Left cardiac atrium (tissue), 4 donors: ENCODE results near the gene MLLT10. TPM values are rescaled to one million over a fixed set of nuclear protein-coding genes. Genes with fewer than 3 reads are reported as not detected.
"Not testable (repeated sequence)": the region's sequence is repeated elsewhere in the genome, so short reads cannot be mapped to it uniquely, and the experiment has no call there.

Experiments
- ATAC-seq, 2 donors: fragments of 200-7000 bp; cut with Tn5 transposase; one replicate each; pipeline ENCODE4 v1.9.1; 2020; ENCODE audit warnings: mild to moderate bottlenecking in 2 of 2, moderate library complexity in 2 of 2
- DNase-seq: peaks from one replicate; pipeline ENCODE4 v3.0.0-alpha.2; 2020
- intact Hi-C, 2 donors: fragments of 100-400 bp; cut with DNase I; formaldehyde crosslinking; loops; one replicate each; pipeline versions ENCODE4 v1.14.1 to v1.15.1; 2022 to 2023
- total RNA-seq, 2 donors: library from RNA; stranded (reverse); fragmentation: NEBNext Ultra II Directional; extraction: Animal tissue kit (Norgen Biotek cat#: 25700); gene quantifications; one replicate each; pipeline ENCODE4 v1.2.1, GENCODE V29; 2021
- donor health status: DM: no; HTN: yes; CAD: no.
- donor health status: DM: no; HTN: yes; CAD: no; lungs with severe emphysema.
- donor health status: DM: yes; HTN: yes; CAD: no.
- donor health status: Dilated cardiomyopathy.

MLLT10 gene
- total RNA-seq, 2 donors from 2014 or later: 26.1 to 30.3 TPM

DNA sequence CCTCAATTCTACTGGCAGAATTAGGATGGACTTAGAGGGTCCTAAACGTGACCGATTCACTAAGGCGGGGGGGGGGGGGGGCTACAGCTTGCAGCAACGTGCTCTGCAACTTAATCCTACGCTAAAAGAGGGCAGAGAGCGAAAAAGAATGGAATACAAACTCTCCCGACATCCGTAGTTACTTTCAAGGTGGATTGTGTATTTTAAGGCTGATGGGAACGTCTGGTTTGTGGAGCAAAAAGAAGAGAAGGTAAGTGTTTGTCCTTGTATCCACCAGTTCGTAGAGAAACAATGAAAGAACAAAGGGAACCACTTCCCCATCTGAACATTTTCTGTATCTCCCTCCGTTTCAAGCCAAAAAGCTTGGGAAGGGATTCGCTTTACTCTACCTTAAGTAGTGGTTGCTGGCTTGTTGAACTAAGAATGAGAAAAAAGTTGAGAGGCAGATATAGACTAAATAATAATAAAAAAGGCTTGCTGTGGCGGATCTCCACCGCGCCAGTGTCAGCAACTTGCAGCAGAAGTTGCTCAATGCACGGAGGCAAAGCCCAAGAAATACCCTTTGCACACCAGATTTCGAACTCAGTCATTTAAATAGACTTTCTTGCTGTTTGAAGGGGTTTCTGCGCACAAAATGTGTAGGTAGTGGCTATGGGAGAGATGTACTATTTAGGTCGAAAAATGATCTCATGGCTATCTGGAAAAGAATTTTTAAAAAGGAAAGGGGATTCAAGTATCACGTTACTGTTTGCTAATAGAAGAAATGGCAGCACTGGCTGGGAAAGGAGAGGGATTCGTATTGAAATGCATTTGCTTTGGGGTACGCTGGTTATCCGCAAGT lies 9.3 kb upstream of the MLLT10 start:
- intact Hi-C loops: no loop called here
- ATAC-seq: no peak

DNA sequence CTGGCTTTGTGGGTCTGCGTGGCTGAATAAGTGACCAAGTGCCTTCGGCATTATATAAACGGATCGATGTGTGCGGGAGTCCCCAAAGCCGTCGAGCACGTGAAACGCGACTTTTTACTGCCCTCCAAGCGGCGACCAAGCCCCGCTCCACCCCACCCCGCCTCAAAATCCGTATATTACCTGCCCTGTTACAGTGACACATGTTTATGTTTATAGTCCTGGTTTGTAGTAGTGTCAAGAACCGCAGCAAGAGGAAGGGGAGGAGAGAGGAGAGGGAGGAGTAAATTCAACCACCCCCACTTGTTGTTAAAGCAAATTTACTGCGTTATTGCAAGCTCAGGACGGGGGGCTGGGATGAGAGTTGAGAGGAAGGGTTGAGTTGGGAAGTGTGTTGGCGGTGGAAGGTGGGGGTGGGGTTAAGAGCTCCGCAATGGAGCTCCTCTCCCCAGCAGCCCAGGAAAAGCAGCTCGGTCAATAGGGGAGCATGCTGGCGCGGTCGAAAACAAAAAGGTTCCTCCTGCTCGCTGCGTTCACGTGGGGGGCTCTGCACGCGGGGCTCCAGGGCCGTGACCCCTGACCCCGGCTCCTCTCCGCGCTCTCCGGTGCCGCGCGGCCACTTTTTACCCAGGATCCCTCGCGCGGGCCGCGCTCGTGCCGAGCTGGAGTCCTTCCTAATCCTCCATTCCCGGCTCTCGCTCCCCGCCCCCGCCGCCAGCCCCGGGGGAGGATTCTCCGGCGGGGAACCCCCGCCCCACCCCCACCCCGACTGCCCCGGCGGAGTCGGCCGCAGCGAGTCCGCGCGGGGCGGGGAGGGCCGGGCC lies 8.5 kb upstream of the MLLT10 start, which contains the start of gene SKIDA1:
SKIDA1 (minus strand) TSS at position 316 of the 821 bp plus-strand sequence. CDS start 7,860 bp downstream, outside the sequence.
- DNase-seq: peak; percentile 88
- intact Hi-C loops: no loop called here
- peak; percentile 78 to 87 for ATAC-seq

More for the DNA sequence above, 9.3 kb upstream of the MLLT10 start:
- peak; percentile 41 for DNase-seq

DNA sequence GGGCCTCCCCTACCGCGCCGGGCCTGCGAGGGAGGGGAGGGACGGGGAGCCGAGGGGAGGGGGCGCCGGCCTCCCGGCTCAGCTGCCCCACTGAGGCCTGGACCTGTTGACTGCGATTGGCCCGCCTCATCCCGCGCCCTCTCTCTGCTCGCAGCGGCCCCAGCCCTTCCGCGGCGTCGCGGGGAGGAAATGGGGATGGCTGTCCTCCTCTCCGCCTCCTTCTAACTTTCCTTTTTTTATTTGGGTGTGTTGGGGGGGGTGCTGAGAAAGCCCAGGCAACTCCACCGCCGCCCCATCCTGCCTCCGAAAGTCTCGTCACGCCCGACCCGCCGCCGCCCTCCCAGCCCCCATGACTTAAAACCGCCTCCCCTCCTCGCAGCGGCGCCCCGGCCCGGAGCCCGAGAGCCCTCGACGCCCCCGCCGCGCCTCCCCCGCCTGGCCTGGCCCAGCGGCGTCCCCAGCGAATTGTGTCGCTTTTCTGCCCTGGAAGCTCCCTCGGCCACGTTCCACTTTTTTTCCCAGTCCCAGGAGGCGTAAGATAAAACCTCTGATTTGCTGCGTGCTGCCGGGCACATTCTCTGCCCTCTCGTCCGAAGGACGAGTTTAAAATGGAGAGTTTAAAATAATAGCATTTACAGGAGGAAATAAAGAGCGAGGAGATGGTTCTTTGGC lies 7.7 kb upstream of the MLLT10 start:
- DNase-seq: peak; percentile 91
- peak; percentile 80 to 84 for ATAC-seq
- intact Hi-C loops: no loop called here

DNA sequence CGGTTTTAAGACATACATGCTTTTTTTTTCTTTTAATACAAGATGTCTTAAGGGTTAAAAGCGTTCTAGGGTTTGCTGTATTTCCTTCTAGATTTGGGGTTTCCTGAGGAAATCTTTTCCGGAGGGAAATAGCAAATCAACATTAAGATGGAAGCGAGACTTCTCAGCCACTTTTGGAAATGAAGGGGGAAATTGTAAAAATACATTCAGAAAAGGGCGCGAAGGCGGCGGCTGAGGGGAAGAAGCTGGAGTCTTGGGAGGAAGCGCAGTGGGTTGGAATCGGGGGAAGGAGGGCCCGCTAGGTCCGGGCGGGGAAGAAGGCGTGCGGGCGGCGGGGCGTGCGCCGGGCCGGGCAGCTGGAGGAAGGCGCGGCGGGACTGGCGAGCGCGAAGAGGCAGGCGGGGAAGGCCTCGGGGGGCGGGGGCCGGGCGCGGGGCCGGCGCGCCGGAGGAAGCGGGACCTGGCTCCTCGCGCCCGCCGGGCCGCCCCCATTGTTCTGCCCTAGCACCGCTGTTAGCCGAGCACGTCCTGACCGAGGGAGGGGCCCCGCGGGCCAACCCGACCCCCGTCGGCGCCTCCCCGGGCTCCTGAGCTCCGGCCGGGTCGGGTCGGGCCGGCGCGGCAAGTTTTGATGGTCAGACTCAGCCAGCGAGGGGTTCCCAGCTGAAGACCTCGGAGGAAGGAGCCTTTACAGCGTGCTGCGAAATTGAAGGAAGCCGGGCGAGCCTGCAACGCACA lies 7.0 kb upstream of the MLLT10 start:
- intact Hi-C loops: no loop called here
- ATAC-seq (peak; percentile 41 to 73), DNase-seq (peak; percentile 77)

DNA sequence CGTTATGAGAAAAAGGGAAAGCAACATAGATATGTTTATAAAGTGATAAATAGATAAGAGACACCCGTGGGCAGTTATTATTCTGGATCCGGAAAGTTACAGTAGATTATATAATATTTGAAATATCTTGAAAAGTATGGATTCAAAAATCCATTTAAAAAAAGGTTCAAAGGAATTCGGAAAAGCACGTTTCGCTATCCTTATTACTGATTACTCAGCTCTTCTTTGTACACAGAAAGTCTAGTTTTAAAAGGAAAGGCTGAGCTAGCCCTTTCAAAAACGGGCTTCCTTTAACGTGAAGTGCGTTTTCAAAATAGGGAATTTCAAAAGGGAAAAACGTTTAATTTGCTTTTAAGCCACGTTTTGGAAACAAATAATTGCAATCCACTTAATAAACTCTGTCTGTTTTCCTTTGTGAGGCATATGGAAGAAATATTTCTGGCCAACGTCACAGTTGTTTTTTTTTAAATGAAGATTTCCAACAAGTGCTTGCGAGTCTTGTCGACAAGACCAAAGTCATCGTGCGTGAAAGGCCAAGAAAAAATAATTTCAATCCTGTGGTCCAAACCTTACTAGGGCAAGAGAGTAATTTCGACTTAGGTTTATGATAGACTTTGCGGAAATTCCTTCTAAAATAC lies 6.3 kb upstream of the MLLT10 start:
- intact Hi-C loops: no loop called here
- DNase-seq (no peak), ATAC-seq (no peak)

DNA sequence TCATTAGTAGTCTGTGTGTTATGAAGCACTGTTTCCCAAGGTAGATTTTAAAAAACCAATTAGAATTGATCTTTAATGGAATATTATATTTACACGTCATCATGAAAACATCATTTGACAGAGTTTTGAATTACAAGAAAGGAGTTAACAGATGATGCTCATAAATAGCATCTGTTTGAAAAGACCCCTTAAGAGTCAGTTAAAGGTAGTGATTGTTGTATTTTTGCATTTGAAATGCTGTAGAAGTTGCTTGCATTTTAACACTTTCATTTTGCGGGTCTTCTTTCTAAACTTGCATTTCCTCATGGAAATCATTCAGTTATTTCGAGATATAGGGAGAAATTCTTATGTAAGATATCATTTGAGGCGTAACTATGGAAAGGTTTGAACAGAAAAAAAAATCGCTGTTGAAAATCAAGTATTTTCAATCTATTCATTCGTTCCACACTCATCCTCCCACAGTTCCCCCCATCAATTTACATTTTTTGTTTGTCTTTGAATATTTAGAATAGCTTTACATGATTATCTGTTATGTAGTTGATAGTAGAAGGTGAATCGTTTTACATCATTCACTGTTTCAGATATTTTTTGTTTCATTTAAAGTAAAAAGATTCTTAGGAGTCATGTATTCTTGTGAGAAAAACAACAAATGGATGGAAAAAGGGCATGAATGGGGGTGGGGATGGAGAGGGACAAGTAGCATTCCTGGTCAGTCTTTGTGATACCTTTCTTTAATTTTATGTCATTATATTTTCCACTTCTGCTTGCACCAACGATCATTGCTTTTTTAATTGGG lies 5.6 kb upstream of the MLLT10 start:
- ATAC-seq (no peak), DNase-seq (no peak)
- intact Hi-C loops: no loop called here

DNA sequence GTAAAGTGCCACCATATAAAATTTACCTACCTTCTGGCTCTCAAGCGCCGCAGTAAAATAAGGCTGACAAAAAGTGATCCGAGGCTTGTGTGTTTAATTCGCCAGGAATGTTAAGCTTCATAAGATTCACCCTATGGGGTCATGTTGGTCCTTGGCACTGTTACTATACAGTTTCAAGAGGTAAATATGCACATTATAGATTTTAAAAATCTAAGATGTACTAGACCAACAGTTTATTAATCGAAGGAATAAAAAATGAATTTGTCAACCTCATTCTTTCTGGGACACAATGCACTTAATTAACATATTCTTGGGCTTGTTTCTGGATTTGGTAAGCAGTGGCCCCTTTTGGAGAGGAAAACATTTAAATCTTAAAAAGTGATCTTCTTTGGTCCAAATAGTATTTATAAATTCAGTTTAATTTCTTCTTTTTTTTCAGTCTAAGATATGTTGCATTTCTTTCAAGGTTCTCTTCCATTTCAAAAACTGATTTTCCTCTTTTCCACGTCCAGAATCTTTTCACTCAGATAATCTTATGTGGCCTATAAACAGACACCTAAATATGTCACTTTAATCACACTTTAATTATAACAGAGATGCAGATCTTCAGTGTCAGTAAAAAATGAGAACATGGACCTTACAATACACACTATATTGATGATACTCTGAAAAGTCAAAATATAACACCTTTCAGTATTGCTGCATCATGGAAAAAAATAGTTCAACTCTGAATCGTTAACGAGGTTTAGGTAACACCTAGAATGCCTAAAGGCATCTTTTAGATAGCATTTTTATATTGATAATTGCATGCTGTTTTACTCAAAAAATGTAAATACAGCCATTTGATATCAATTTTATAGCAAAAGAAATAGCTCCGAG lies 4.8 kb upstream of the MLLT10 start:
- DNase-seq: no peak
- ATAC-seq: no peak
- intact Hi-C loops: no loop called here

DNA sequence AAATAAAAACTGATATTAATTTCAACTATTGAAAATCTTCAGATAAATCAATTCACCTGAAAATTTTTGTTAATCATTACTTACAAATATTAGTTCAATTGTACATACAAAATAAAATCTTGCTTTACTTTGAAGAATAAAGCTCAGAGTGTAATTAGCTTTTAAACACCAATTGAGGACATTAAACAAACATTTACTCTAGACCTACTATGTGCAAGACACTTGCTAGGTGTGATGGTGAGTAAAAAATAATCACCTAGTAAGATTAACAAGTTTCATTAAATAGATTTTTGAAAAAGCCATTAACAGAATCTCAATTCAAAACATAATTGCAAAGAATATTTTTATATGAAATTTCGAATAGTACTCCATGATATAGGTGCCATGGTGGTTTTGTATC lies 3.9 kb upstream of the MLLT10 start:
- no peak for ATAC-seq
- intact Hi-C loops: loop anchor here (1.0 to 5.0 kb wide), 2 partner anchors 12 to 33 kb away; no protein-coding TSS in a partner anchor
- no peak for DNase-seq

DNA sequence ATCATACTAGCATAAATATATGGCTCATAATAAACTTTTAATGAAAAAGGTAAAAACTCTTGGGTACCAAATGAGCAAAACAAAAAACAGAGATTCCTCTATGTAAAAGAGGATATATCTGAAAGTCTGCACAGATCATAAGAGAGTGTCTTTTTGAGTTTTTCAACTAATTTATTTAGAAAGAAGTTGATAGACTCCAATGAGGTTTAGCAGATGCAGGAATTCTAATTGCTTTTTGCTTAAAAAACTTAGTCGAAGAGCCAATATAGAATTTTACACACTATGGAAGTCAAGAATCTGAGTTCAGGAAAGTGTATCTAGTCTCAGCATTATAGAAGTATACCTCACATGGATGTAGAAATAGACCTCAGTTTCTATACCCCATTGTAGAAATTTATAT lies 3.4 kb upstream of the MLLT10 start:
- intact Hi-C loops: loop anchor here (1.0 to 5.0 kb wide), 2 partner anchors 12 to 33 kb away; no protein-coding TSS in a partner anchor
- DNase-seq: no peak
- ATAC-seq: no peak

DNA sequence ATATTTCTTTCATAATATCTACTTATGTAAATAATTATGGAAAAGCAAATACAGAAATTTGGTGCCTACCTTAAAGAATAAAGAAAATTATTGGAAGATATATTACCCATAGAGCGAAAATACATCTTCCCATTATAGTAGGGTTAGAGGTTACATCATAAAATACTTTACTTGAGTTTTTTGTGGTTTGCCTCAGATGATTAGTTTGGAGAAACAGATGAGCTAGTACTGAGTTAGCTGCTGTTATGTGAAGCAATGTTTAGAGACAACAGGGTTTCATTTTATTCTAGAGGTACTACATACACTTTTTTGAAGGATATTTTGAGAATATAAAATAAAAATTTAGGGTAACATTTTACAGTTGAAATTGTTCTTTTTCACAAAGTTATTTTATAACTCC lies 2.9 kb upstream of the MLLT10 start:
- no peak for DNase-seq
- intact Hi-C loops: loop anchor here in 1 of 2 donors (5.0 kb wide), 1 partner anchor 34 kb away; no protein-coding TSS in a partner anchor
- ATAC-seq: no peak

DNA sequence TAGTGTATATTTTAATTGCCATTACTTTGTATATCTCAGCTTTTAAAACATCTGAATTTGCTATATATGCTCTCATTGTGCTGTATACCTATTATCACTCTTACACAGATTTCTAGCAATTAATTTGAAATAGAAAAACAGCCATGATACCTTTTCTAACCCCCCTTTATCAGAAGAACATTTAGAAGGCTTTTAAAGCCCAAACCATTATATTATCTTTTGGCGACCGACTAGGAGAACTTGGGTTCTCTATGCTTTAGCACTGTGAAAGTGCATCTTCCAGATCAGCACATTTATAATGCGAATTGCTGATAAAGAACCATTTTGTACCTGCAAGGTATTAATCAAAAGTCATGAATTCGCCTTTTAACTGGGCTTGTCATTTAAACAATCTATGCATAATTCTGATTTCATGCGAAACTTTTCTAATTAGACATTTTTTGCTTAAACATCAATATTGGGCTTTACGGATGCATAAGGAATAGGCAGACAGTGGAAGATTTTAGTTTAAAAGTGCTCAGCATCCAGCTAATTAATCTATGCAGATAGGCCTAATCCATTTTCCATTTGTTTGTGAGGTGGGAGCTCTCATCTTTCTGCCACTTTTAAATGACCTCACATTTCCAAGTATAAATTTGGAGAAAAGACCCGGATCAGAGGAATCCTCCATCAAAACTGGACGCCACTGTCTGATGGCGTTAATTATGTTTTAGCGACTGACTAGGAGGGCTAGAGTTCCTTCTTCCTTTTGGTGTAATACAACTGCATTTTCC lies 1.2 kb upstream of the MLLT10 start:
- ATAC-seq (no peak), DNase-seq (no peak)
- intact Hi-C loops: loop anchor here (2.0 to 5.0 kb wide), 2 partner anchors 18 to 36 kb away; no protein-coding TSS in a partner anchor

DNA sequence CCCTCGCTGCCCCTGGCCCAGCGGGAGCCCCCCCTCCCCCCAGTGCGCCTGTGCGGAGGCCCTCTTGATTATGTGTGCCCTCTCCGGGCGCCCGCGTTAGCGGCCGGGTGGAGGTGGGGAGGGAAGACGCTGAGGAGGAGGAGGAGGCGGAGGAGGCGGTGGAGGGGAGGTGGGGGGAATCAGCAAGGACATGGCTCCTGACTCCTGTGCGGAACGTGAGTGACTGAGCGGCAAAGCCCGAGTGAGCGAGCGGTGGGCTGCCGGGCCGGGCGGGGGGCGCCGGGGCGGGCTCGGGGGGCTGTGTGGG lies 201 bp downstream of the MLLT10 start:
- ATAC-seq (no peak), DNase-seq (no peak)
- intact Hi-C loops: loop anchor here in 1 of 2 donors (5.0 kb wide), 1 partner anchor 37 kb away; no protein-coding TSS in a partner anchor

DNA sequence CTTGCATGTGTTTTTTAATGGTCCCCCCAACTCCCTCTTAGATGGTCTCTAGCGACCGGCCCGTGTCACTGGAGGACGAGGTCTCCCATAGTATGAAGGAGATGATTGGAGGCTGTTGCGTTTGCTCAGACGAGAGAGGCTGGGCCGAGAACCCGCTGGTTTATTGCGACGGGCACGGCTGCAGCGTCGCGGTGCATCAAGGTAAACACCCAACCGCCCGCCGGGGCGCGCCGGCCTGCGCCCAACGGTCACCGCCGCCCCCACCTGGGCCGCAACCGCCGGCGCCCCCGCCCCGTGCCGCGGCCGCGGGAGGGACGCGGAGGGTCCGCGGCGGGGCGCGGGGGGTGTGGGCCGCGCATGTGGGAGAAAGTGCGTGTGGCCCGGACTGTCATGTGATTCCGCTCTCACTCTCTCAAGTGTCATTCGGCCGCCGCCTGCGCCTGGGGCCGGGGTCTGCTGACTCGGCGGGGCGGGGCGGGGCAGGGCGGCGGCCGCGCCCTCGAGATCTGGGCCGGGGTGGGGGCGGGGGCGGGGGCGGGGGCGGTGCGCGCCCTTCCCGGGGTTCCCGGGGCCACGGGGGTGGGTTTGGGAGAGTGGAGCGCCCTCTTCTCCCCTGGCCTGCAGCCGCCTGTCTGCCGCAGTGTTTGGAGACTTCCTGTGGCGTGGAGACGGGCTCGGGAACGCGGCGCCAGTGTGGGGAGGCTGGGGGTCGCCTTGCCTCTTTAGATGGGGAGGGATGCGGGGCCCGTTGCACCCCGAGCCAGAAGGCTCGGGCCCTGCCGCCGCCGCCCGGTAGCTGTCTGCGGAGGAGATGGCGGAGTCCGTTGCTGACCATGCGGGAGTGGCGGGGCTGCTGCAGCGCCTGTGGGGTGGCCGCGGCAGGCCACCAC lies 817 bp downstream of the MLLT10 start:
- ATAC-seq: peak; percentile 9 to 27
- intact Hi-C loops: loop anchor here in 1 of 2 donors (5.0 kb wide), 1 partner anchor 38 kb away; no protein-coding TSS in a partner anchor
- DNase-seq: peak; percentile 69

DNA sequence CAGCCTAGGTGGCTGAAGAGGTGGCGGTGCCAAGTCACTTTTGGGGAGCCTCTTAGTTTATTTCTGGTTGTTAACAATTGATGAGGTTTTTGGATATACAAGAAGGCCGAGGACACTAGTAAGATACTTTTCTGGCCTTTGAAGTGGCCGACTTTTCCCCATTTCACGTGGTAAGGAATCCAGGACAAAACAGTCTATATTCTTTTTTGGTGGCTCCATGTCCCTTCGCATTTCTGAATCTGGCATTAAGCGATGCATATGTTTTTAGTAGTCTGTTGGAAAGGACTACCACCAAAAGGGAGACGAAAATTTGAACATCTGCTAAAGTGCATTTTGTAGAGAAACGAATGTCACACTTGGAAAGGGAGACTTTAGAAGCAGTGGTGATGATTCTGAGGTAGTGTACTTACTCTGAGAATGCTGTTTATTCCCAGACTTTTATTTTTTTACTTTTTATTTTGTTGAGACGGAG lies 1.5 kb downstream of the MLLT10 start:
- no peak for ATAC-seq
- no peak for DNase-seq
- intact Hi-C loops: no loop called here

DNA sequence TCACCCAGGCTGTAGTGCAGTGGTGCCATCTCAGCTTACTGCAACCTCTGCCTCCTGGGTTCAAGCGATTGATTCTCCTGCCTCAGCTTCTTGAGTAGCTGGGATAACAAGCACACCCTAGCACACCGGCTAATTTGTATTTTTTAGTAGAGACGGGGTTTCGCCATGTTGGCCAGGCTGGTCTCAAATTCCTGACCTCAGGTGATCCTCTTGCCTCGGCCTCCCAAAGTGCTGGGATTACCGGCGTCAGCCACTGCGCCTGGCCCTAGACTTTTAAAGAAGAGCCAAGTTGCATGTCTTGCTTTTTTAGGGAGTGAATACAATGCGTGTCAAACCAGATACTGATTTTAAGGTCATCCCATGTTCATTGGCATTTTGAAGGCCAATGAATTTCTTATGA lies 1.9 kb downstream of the MLLT10 start:
- ATAC-seq, intact Hi-C loops, DNase-seq: not testable (repeated sequence)
